ENCODE results near the gene EDIL3. TPM values are rescaled to one million over a fixed set of nuclear protein-coding genes. Genes with fewer than 3 reads are reported as not detected.

EDIL3 gene
- total RNA-seq, 1 experiment from 2014 or later = 7.2 TPM

GRCh38 chr5:84045964-84046363 is 338.7 kb downstream of the EDIL3 start:
- no peaks in the 10 kb centered on the region for H3F3A ChIP-seq (ENCODE audit: insufficient read depth, low read depth)
- H3K27ac ChIP-seq = no peak overlapping the region
- no peaks in the 10 kb centered on the region for H3K36me3 ChIP-seq (ENCODE audit: low read depth)
- ChIA-PET POLR2A (ENCODE audit: unreplicated experiment) (interaction anchor here (0.7 kb wide), 1 partner anchor 407 kb away, joined by 10 read pairs; no protein-coding TSS in a partner anchor), CTCF (no interaction called here)
- H3K4me1 ChIP-seq (replicated peaks; ENCODE audit: insufficient read depth) = no peaks in the 10 kb centered on the region
- no peak overlapping the region for H3K4me2 ChIP-seq
- no TSS peak for BruUV-seq (replicated peaks)
- no peaks in the 10 kb centered on the region for H4K20me1 ChIP-seq (ENCODE audit: insufficient read depth)
- no peak overlapping the region for H3K4me3 ChIP-seq
- H3K79me2 ChIP-seq (ENCODE audit: low read depth) = no peaks in the 10 kb centered on the region
- no peak overlapping the region for H2AFZ ChIP-seq
- no peaks in the 10 kb centered on the region for H3K9me2 ChIP-seq (ENCODE audit: insufficient read depth)
- DNase-seq = no peak
- no peaks in the 10 kb centered on the region for H3K9me3 ChIP-seq (ENCODE audit: insufficient read depth, low read depth)
- no peaks in the 10 kb centered on the region for H3K27me3 ChIP-seq (ENCODE audit: insufficient read depth, low read depth)
- TF ChIP-seq EZH2 (IDR thresholded peaks at IDR 0.05; ENCODE audit: low read depth) = no peak
- no peak for TF ChIP-seq CTCF (conservative IDR thresholded peaks at IDR 0.05)
- intact Hi-C loops (cut with micrococcal nuclease; ENCODE audit: unreplicated experiment) = no loop called here

- intact Hi-C loops (cut with micrococcal nuclease; ENCODE audit: unreplicated experiment) = no loop called here
- H3F3A ChIP-seq (ENCODE audit: insufficient read depth, low read depth) = no peaks in the 10 kb centered on the region
- H3K4me1 ChIP-seq (replicated peaks; ENCODE audit: insufficient read depth) = no peaks in the 10 kb centered on the region
- no peaks in the 10 kb centered on the region for H3K9me2 ChIP-seq (ENCODE audit: insufficient read depth)
- TF ChIP-seq EZH2 (IDR thresholded peaks at IDR 0.05; ENCODE audit: low read depth) (no peak), CTCF (conservative IDR thresholded peaks at IDR 0.05) (no peak)
- DNase-seq = no peak
- CTCF ChIA-PET = no interaction called here
- H3K36me3 ChIP-seq (ENCODE audit: low read depth) = no peaks in the 10 kb centered on the region
- H3K4me3 ChIP-seq = no peak overlapping the region
- POLR2A ChIA-PET (ENCODE audit: unreplicated experiment) = no interaction called here
- H3K27ac ChIP-seq = no peak overlapping the region
- no peaks in the 10 kb centered on the region for H3K79me2 ChIP-seq (ENCODE audit: low read depth)
- H4K20me1 ChIP-seq (ENCODE audit: insufficient read depth) = no peaks in the 10 kb centered on the region
- no peak overlapping the region for H2AFZ ChIP-seq
- H3K27me3 ChIP-seq (ENCODE audit: insufficient read depth, low read depth) = no peaks in the 10 kb centered on the region
- H3K9me3 ChIP-seq (ENCODE audit: insufficient read depth, low read depth) = no peaks in the 10 kb centered on the region
- no TSS peak for BruUV-seq (replicated peaks)
- H3K4me2 ChIP-seq = no peak overlapping the region
These were observed 347.8 kb downstream of the EDIL3 start for GRCh38 chr5:84036842-84037241.

- H3K27ac ChIP-seq = no peak overlapping the region
- no peak overlapping the region for H3K4me2 ChIP-seq
- no peak for DNase-seq
- H3K4me3 ChIP-seq = no peak overlapping the region
- no peaks in the 10 kb centered on the region for H3K79me2 ChIP-seq (ENCODE audit: low read depth)
- H4K20me1 ChIP-seq (ENCODE audit: insufficient read depth) = no peaks in the 10 kb centered on the region
- POLR2A ChIA-PET (ENCODE audit: unreplicated experiment) = no interaction called here
- no TSS peak for BruUV-seq (replicated peaks)
- no peaks in the 10 kb centered on the region for H3K4me1 ChIP-seq (replicated peaks; ENCODE audit: insufficient read depth)
- intact Hi-C loops (cut with micrococcal nuclease; ENCODE audit: unreplicated experiment) = no loop called here
- H3F3A ChIP-seq (ENCODE audit: insufficient read depth, low read depth) = no peaks in the 10 kb centered on the region
- H3K9me3 ChIP-seq (ENCODE audit: insufficient read depth, low read depth) = peaks cover 3% of the 10 kb centered on the region; the same call in 1 of the 2 replicates
- no peaks in the 10 kb centered on the region for H3K36me3 ChIP-seq (ENCODE audit: low read depth)
- no peak overlapping the region for H2AFZ ChIP-seq
- no peaks in the 10 kb centered on the region for H3K27me3 ChIP-seq (ENCODE audit: insufficient read depth, low read depth)
- no peak for TF ChIP-seq EZH2 (IDR thresholded peaks at IDR 0.05; ENCODE audit: low read depth)
- no peak for TF ChIP-seq CTCF (conservative IDR thresholded peaks at IDR 0.05)
- CTCF ChIA-PET = no interaction called here
- H3K9me2 ChIP-seq (ENCODE audit: insufficient read depth) = no peaks in the 10 kb centered on the region
These were observed 352.4 kb downstream of the EDIL3 start for GRCh38 chr5:84032324-84032723.
